H1 (cell line): Measurements from ENCODE around the gene HIBADH. TPM values are rescaled to one million over a fixed set of nuclear protein-coding genes. Genes with fewer than 3 reads are reported as not detected.

Experiments
- BRCA1 ChIP-seq: IDR thresholded peaks from 2 replicates; pipeline ENCODE4 v1.6.1; 2012; ENCODE audit warnings: low read depth, low read length, improper control_type of control experiment
- GABPA ChIP-seq: IDR thresholded peaks from 2 replicates; pipeline ENCODE4 v1.6.1; 2011; ENCODE audit warnings: mild to moderate bottlenecking, low read length, moderate library complexity, borderline replicate concordance; ENCODE audit not compliant: insufficient read depth
- JUN ChIP-seq: IDR thresholded peaks from 2 replicates; pipeline ENCODE4 v1.6.1; 2011; ENCODE audit warnings: low read depth, mild to moderate bottlenecking, improper control_type of control experiment, low read length
- KDM5A ChIP-seq: fragments of 200-600 bp; IDR thresholded peaks from 2 replicates; pipeline ENCODE4 v1.7.1; 2012; ENCODE audit warnings: mild to moderate bottlenecking, low read length, inconsistent platforms, mixed read lengths
- TBP ChIP-seq: IDR thresholded peaks from 2 replicates; pipeline ENCODE4 v1.6.1; 2011; ENCODE audit warnings: low read depth, low read length, improper control_type of control experiment
- polyA plus RNA-seq, 7 experiments: library from polyadenylated mRNA; depleted of rRNA in 3 of 7; stranded (reverse) in 5 of 7; unstranded in 2 of 7; fragments of >200 nt in 5 of 7; fragments of 200-250 nt in 2 of 7; gene quantifications; 1 replicate in 5 of 7; 2 replicates in 1 of 7; 4 replicates in 1 of 7; pipeline versions ENCODE4 v1.2.1 to v1.2.3, GENCODE V29; 2011 to 2013; ENCODE audit warnings: missing spikeins in 2 of 7, mixed read lengths in 2 of 7
- total RNA-seq: library from RNA; stranded (reverse); fragmentation: NEBNext Ultra II Directional; extraction: Animal tissue kit (Norgen Biotek cat#: 25700); gene quantifications from 2 replicates; pipeline ENCODE4 v1.2.1, GENCODE V29; 2021
- TF ChIP-seq, protein P1 (sequence below): IDR thresholded peaks from 2 replicates; pipeline ENCODE4 v1.6.1; 2012; ENCODE audit warnings: inconsistent platforms

Gene HIBADH
- total and polyA plus RNA-seq, 2 of the 8 experiments (the other 6 are each of a cell fraction or from before 2014, with no cell fraction given) = 30.1 to 39.5 TPM

DNA sequence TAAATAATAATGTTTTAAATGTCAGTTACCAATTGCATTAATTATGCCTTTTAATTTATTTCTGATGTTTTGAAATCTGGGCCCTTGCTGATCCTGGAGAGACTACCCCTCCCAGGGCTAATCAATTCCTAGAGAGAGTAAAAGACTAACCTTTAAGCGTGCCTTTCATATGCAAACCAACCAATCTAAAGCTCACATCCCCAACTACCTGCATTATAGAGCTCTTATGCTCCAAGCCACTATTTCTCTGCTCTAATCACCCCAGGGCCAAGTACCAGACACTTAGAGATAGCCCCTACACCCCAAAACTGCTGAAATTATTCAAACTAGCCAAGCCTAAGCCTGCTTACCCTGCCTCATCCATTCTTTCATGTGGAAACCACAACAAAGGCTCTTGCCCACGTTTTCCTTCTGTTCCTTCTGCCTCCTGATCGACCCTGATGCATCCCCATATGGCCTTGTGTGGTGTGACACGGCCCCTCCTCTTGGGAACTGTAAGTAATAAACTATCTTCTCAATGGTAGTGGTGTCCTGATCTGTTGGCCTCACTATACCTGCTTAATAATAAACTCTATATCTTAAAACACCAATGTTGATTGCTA, 97.7 kb downstream of the HIBADH start (continued):
- TF ChIP-seq, protein P1, sequence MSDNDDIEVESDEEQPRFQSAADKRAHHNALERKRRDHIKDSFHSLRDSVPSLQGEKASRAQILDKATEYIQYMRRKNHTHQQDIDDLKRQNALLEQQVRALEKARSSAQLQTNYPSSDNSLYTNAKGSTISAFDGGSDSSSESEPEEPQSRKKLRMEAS = 0 out of 2 replicates have a peak, but pooled peaks have one; percentile 24
- TF ChIP-seq JUN (no peak), GABPA (no peak), TBP (no peak), KDM5A (no peak), BRCA1 (no peak)
